HS-5 (cell line): Measurements from ENCODE around the gene TPCN2.

ENCODE experiments used
- DNase-seq: peaks from one replicate; pipeline ENCODE4 v3.0.0-alpha.2; 2012; ENCODE audit warnings: low read depth

The TPCN2 gene

GRCh38 chr11:69058511-69059270 lies 10.0 kb downstream of the TPCN2 start:
- no peak for DNase-seq

- DNase-seq: no peak
Measured at GRCh38 chr11:69059429-69059828, 10.7 kb downstream of the TPCN2 start.

- no peak for DNase-seq
Measured at GRCh38 chr11:69059985-69060384, 11.3 kb downstream of the TPCN2 start.

- no peak for DNase-seq
Measured at GRCh38 chr11:69060806-69061712, 12.3 kb downstream of the TPCN2 start.

- no peak for DNase-seq
Measured at GRCh38 chr11:69061713-69062053, 13.0 kb downstream of the TPCN2 start.

GRCh38 chr11:69062169-69062855 lies 13.6 kb downstream of the TPCN2 start:
- no peak for DNase-seq

- DNase-seq: no peak
Measured at GRCh38 chr11:69062873-69063651, 14.3 kb downstream of the TPCN2 start.

- no peak for DNase-seq
Measured at GRCh38 chr11:69063652-69064260, 15.0 kb downstream of the TPCN2 start.

GRCh38 chr11:69064394-69064957 lies 15.7 kb downstream of the TPCN2 start:
- no peak for DNase-seq

- DNase-seq: no peak
Measured at GRCh38 chr11:69065147-69065710, 16.5 kb downstream of the TPCN2 start.

- DNase-seq: no peak
Measured at GRCh38 chr11:69066122-69067112, 17.7 kb downstream of the TPCN2 start.

- DNase-seq: no peak
Measured at GRCh38 chr11:69067200-69067599, 18.5 kb downstream of the TPCN2 start.

GRCh38 chr11:69071086-69071800 lies 22.5 kb downstream of the TPCN2 start:
- no peak for DNase-seq

GRCh38 chr11:69071956-69072355 lies 23.2 kb downstream of the TPCN2 start:
- DNase-seq: no peak

GRCh38 chr11:69073469-69073868 lies 24.7 kb downstream of the TPCN2 start:
- DNase-seq: no peak

- DNase-seq: no peak
Measured at GRCh38 chr11:69074375-69075140, 25.8 kb downstream of the TPCN2 start.

- DNase-seq: peak; percentile 92
Measured at GRCh38 chr11:69075421-69076128, 26.8 kb downstream of the TPCN2 start.
